ENCODE results near the gene MGAT4A.

DNA sequence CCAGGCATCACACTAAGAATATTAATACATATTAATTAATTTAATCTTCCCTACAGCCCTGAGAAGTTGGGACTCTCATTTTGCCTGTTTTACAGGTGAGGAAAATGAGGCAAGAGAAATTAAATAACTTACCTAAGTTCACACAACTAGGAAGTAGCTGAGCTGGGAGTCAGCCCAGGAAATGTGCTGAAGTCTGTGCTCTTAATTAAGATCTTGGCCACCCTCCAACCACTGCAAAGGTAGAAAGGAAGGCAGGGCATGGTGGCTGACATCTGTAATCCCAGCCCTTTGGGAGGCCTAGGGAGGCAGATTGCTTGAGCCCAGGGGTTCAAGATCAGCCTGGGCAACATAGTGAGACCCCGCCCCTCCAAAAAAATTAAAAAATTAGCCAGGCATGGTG lies 12.9 kb upstream of the MGAT4A start:
- TF ChIP-seq POLR2AphosphoS5 (IDR thresholded peaks at IDR 0.05; ENCODE audit: low read depth, low read length), result no peak
- TF ChIP-seq POLR2A (IDR thresholded peaks at IDR 0.05; ENCODE audit: low read depth, low read length), result no peak
- no peak for TF ChIP-seq POU2F2 (IDR thresholded peaks at IDR 0.05; ENCODE audit: low read depth, low read length)
- no peak for TF ChIP-seq TAF1 (IDR thresholded peaks at IDR 0.05; ENCODE audit: low read depth, low read length)
- no peak for TF ChIP-seq SPI1 (IDR thresholded peaks at IDR 0.05; ENCODE audit: low read depth, low read length)
- no peak for TF ChIP-seq PAX5 (IDR thresholded peaks at IDR 0.05; ENCODE audit: insufficient read depth, low read length, severe bottlenecking)

Data from GM12891 (cell line).